Activated naive CD4-positive, alpha-beta T cell treated with anti-CD3 and anti-CD28 coated beads, Interleukin-2, amount 50 U/mL, for 24 hours (primary cell): ENCODE data around the gene ANKRD33B.
A peak's percentile ranks its signal among the peaks of the same experiment; 100 is the strongest.

Source experiments
- H3K27ac Mint-ChIP-seq: one replicate; pipeline ENCODE4 v1.8.0; 2021; ENCODE audit warnings: mild to moderate bottlenecking, mixed read lengths
- H3K27me3 Mint-ChIP-seq: one replicate; pipeline ENCODE4 v1.8.0; 2021; ENCODE audit warnings: mixed read lengths
- H3K36me3 Mint-ChIP-seq: one replicate; pipeline ENCODE4 v1.8.0; 2021; ENCODE audit warnings: mixed read lengths
- H3K4me1 Mint-ChIP-seq: one replicate; pipeline ENCODE4 v1.8.0; 2021; ENCODE audit warnings: mixed read lengths
- H3K4me3 Mint-ChIP-seq: one replicate; pipeline ENCODE4 v1.8.0; 2021; ENCODE audit warnings: mild to moderate bottlenecking, mixed read lengths
- H3K9me3 Mint-ChIP-seq: one replicate; pipeline ENCODE4 v1.8.0; 2021; ENCODE audit warnings: mixed read lengths

ANKRD33B gene

GRCh38 chr5:10678244-10678643, 114.4 kb downstream of the ANKRD33B start:
- no peaks in the 10 kb centered on the region for H3K4me1 Mint-ChIP-seq
- H3K4me3 Mint-ChIP-seq, result no peak overlapping the region
- H3K36me3 Mint-ChIP-seq, result peaks cover 26% of the 10 kb centered on the region
- no peak overlapping the region for H3K27ac Mint-ChIP-seq
- H3K9me3 Mint-ChIP-seq, result no peaks in the 10 kb centered on the region
- no peaks in the 10 kb centered on the region for H3K27me3 Mint-ChIP-seq

GRCh38 chr5:10679336-10679988, 115.6 kb downstream of the ANKRD33B start:
- H3K27me3 Mint-ChIP-seq, result no peaks in the 10 kb centered on the region
- H3K4me3 Mint-ChIP-seq, result no peak overlapping the region
- H3K9me3 Mint-ChIP-seq, result no peaks in the 10 kb centered on the region
- peak overlapping the region; percentile 55 for H3K27ac Mint-ChIP-seq
- peaks cover 26% of the 10 kb centered on the region for H3K36me3 Mint-ChIP-seq
- no peaks in the 10 kb centered on the region for H3K4me1 Mint-ChIP-seq

- Mint-ChIP-seq H3K36me3 (peaks cover 26% of the 10 kb centered on the region), H3K4me3 (no peak overlapping the region), H3K9me3 (no peaks in the 10 kb centered on the region), H3K27ac (no peak overlapping the region), H3K27me3 (no peaks in the 10 kb centered on the region), H3K4me1 (no peaks in the 10 kb centered on the region)
These were observed 117.1 kb downstream of the ANKRD33B start for GRCh38 chr5:10680876-10681481.

- Mint-ChIP-seq H3K4me1 (no peaks in the 10 kb centered on the region), H3K36me3 (peaks cover 27% of the 10 kb centered on the region), H3K27me3 (no peaks in the 10 kb centered on the region), H3K4me3 (no peak overlapping the region), H3K27ac (no peak overlapping the region), H3K9me3 (no peaks in the 10 kb centered on the region)
These were observed 118.1 kb downstream of the ANKRD33B start for GRCh38 chr5:10681731-10682679.

- Mint-ChIP-seq H3K9me3 (no peaks in the 10 kb centered on the region), H3K4me1 (no peaks in the 10 kb centered on the region), H3K27ac (no peak overlapping the region), H3K36me3 (peaks cover 23% of the 10 kb centered on the region), H3K27me3 (no peaks in the 10 kb centered on the region), H3K4me3 (no peak overlapping the region)
These were observed 119.1 kb downstream of the ANKRD33B start for GRCh38 chr5:10682801-10683525.

GRCh38 chr5:10684303-10685086, 120.6 kb downstream of the ANKRD33B start:
- Mint-ChIP-seq H3K27ac (no peak overlapping the region), H3K4me3 (no peak overlapping the region), H3K4me1 (no peaks in the 10 kb centered on the region), H3K27me3 (no peaks in the 10 kb centered on the region), H3K9me3 (no peaks in the 10 kb centered on the region), H3K36me3 (peaks cover 18% of the 10 kb centered on the region)

GRCh38 chr5:10685115-10685521, 121.2 kb downstream of the ANKRD33B start:
- Mint-ChIP-seq H3K9me3 (no peaks in the 10 kb centered on the region), H3K27ac (no peak overlapping the region), H3K36me3 (peaks cover 16% of the 10 kb centered on the region), H3K27me3 (no peaks in the 10 kb centered on the region), H3K4me3 (no peak overlapping the region), H3K4me1 (no peaks in the 10 kb centered on the region)

GRCh38 chr5:10686890-10687289, 123.0 kb downstream of the ANKRD33B start:
- Mint-ChIP-seq H3K27ac (no peak overlapping the region), H3K27me3 (no peaks in the 10 kb centered on the region), H3K36me3 (peaks cover 12% of the 10 kb centered on the region), H3K4me3 (no peak overlapping the region), H3K9me3 (no peaks in the 10 kb centered on the region), H3K4me1 (no peaks in the 10 kb centered on the region)

- Mint-ChIP-seq H3K4me1 (no peaks in the 10 kb centered on the region), H3K9me3 (no peaks in the 10 kb centered on the region), H3K4me3 (no peak overlapping the region), H3K27ac (no peak overlapping the region), H3K36me3 (peaks cover 9% of the 10 kb centered on the region), H3K27me3 (no peaks in the 10 kb centered on the region)
These were observed 124.8 kb downstream of the ANKRD33B start for GRCh38 chr5:10688651-10689171.

GRCh38 chr5:10689391-10690081, 125.7 kb downstream of the ANKRD33B start:
- peaks cover 9% of the 10 kb centered on the region for H3K36me3 Mint-ChIP-seq
- no peak overlapping the region for H3K27ac Mint-ChIP-seq
- H3K4me3 Mint-ChIP-seq, result no peak overlapping the region
- no peaks in the 10 kb centered on the region for H3K9me3 Mint-ChIP-seq
- no peaks in the 10 kb centered on the region for H3K27me3 Mint-ChIP-seq
- H3K4me1 Mint-ChIP-seq, result no peaks in the 10 kb centered on the region

GRCh38 chr5:10690460-10691440, 126.9 kb downstream of the ANKRD33B start:
- H3K9me3 Mint-ChIP-seq, result no peaks in the 10 kb centered on the region
- no peaks in the 10 kb centered on the region for H3K27me3 Mint-ChIP-seq
- H3K27ac Mint-ChIP-seq, result no peak overlapping the region

GRCh38 chr5:10691826-10692785, 128.2 kb downstream of the ANKRD33B start:
- Mint-ChIP-seq H3K36me3 (peaks cover 7% of the 10 kb centered on the region), H3K4me1 (peaks cover 13% of the 10 kb centered on the region), H3K27ac (no peak overlapping the region), H3K4me3 (no peak overlapping the region), H3K27me3 (no peaks in the 10 kb centered on the region), H3K9me3 (no peaks in the 10 kb centered on the region)

More at GRCh38 chr5:10690460-10691440, 126.9 kb downstream of the ANKRD33B start:
- H3K4me1 Mint-ChIP-seq, result peaks cover 3% of the 10 kb centered on the region
- H3K4me3 Mint-ChIP-seq, result no peak overlapping the region
- peaks cover 9% of the 10 kb centered on the region for H3K36me3 Mint-ChIP-seq
